M059J (cell line): Measurements from ENCODE around the gene PARVB. TPM values are rescaled to one million over a fixed set of nuclear protein-coding genes. Genes with fewer than 3 reads are reported as not detected.

ENCODE experiments used
- DNase-seq: peaks from one replicate; pipeline ENCODE4 v3.0.0-alpha.2; 2012; ENCODE audit warnings: low read depth
- total RNA-seq: library from RNA; depleted of rRNA; stranded (reverse); fragments of >200 nt; shearing (Covaris generic); gene quantifications from 2 replicates; pipeline ENCODE4 v1.2.3, GENCODE V29; 2014; rRNA removed

The PARVB gene
- total RNA-seq = 0.15 TPM in 1 of 2 replicates, not detected in the other

DNA sequence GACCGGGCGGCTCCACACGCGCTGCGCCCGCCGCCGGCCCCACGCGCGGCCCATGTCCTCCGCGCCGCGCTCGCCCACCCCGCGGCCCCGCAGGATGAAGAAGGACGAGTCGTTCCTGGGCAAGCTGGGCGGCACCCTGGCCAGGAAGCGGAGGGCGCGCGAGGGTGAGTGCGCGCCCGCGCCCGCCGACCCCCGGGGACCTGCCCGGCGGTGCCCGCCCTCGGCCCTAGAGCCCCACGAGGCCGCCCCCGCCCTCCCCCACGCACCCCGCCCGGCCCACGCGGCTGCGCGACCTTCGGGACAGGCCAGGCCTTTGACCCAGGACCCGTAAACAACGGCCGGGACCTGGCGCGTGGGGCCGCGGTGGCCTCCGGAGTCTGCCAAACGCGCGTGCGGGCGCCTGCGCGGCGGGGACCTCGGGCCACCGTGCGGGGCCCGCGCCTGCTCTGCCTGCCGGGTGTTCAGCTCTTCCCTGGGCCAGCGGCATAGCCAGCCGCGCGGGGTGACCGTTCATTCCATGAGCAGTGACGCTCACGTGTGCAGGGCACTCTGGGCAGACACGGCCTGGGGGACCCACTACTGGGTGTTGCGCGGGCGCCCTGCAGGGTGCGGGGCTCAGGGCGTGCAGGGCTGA lies at the start of gene PARVB:
PARVB (plus strand) TSS at position 15 of the 634 bp plus-strand sequence; CDS start at position 53, 38 bp downstream.
- no peak for DNase-seq

GRCh38 chr22:43975041-43975440 lies 49.1 kb upstream of the PARVB start:
- DNase-seq = no peak

DNA sequence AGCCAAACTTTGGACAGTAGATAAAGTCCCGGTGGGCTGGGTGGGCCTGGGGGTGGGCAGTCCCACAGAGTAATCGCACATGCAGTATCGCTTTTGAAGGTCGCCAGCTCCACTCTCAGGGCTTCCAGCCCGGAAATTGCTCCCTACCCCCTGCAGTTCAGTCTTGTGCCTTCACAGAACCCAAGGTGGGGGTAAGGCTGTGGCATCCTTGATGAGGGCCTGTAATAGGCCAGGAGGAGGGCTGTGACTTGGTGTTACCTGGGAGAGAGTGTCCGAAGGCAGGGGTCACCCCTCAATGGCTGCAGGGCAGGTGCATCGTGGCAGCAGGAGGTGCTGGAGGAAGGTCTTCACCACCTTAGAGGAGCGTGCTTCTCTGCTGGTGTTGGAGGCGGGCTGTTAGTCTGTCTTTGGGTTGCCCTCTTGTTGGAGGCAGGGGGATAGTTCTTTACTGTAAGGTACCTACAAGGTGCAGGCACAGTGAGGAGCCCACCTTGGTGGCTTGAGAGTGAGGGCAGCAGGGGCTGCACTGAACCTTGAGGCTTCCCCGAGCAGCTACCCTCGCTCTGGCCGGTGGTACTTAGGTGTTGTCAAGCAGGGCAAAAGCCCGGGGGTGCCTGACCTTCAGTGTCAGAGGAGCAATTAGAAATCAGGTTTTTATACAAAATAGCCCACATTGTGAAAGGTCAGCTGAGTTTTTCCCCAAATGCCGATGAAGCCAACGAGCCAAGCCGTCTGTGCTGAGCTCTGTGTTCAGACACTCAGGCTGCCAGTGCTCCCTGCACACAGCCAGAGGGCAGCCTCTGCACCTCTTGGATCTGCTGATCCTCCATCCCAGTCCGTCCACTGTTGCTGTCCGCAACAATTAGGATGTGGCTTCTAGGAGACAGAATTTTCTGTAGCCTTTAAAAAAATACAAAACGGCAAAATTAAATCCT lies 47.0 kb upstream of the PARVB start:
- no peak for DNase-seq

- DNase-seq = no peak
Measured at GRCh38 chr22:43978558-43978957, 45.5 kb upstream of the PARVB start.

GRCh38 chr22:43980579-43980978 lies 43.5 kb upstream of the PARVB start:
- no peak for DNase-seq

DNA sequence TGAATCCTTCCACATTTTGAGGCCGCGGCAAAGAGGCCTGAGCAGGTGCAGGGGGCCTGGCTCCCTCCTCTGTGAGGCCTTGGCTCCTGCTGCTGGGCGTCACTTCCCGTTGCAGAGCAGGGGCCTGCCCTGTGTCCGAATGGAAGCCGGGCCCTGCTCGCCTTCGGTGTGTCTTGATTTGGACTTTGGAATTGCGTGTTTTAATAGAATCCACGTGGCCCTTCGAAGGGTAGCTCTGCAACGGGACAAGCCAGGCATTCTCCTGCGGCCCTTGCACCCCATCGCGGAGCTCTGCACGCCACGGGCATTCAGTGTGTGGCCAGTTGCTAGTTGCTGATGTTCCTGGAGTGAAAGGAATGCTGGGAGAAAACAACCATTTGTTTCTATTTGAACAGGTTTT lies 43.1 kb upstream of the PARVB start:
- DNase-seq = no peak

- no peak for DNase-seq
Measured at GRCh38 chr22:43983808-43984207, 40.3 kb upstream of the PARVB start.

DNA sequence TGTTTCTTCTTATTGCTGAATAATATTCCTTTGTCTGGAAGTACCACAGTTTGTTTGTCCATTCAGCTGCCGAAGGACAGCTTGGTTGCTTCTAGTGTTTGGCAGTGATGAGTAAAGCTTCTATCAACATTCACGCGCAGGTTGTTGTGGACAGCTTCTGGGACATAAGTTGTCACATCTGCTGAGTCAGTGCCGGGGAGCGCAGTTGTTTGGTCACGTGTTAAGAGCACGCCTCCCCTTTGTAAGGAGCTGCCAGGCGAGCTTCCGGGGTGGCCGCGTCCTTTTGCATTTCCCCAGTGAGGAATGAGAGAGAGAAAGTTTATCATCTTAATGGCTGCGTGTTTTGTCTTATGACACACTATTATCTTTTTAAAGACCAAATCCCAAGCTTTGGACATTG lies 38.6 kb upstream of the PARVB start:
- no peak for DNase-seq

DNA sequence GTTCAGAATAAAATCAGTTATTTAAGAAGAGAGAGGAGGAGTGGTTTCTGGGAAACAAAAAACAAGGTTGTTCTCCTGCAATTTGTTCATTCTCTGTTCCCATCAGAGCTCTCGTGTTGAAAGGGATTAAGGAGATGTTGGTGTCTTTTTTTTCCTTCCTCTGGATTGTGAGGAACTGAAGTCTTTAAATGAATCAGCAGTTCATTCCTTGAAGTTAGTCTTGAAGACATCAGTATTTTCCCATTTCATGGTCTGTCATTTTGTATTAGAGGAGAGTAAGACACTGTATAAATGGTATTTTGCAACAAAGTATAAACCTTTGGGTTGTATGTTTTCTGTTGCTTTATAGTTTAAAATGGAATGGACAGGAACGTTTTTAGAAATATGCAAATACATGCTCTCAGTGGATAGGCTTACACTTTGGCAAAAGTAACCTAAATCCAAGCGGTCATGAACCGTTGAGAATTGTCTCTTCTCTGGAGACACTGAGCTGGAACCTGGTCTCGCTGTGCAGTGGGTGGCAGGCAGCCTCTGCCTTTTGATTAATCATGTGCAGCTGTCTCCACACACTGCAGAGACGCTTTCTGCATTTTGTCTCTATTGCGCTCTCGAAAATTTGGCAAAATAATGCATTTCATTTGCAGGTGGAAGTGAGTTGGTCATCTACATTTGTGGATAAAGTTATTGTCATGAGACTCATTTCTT lies 35.8 kb upstream of the PARVB start:
- no peak for DNase-seq

DNA sequence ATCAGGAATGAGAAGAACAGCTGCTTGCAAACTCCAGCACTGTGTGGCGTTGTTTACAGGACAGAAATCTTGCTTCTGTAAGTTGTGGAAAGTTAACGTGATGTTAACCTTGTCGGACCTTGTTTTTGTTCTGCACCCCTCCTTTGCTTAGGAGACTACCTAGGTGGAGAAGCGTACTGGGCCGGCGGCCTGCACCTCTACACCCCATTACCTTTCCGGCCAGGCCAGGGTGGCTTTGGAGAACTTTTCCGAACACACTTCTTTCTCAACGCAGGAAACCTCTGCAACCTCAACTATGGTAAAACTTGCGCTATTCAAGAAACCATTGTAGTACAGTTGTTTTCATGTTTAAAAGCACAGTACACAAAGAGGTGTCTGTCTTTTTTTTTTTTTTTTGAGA lies 35.1 kb upstream of the PARVB start:
- DNase-seq = no peak

DNA sequence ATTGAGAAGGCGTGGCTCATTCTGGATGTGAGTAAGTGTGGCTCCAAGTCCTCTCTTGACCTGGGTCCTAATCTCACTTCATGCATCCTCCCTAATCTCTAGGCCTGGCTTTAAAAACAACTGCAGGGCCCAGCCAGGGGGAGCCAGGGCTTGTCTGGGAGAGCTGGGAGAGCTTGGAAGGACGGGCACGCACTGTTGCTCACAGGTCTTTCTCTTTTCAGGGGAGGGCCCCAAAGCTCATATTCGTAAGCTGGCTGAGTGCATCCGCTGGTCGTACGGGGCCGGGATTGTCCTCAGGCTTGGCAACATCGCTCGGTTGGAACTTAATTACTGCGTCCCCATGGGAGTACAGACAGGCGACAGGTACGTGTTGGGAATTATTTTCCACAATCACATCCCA lies 34.1 kb upstream of the PARVB start:
- DNase-seq = no peak

DNA sequence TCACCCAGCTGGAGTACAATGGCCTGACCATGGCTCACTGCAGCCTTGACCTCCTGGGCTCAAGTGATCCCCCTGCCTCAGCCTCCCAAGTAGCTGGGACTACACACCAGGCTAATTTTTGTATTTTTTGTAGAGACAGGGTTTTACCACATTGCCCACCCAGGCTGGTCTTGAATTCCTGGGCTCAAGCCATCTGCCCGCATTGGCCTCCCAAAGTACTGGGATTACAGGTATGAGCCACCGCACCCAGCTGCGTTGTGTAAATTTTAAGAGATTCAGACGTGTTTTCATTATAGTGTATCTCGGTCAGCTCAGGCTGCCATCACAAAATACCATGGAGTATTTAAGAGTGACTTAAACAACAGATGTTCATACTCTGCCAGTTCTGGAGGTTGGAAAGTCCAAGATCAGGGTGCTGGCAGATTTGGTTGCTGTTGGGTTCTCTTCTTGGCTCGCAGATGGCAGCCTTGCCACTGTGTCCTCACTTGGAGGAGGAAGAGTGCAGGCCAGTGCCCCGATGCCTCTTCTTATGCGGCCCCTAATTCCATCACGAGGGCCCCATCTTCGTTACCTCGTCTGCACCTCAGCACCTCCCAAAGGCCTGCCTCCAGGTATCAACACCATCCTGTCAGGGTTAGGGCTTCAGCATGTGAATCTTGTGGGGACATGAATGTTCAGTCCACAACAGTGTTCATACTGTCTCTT lies 32.6 kb upstream of the PARVB start:
- no peak for DNase-seq

- peak; percentile 62 for DNase-seq
Measured at GRCh38 chr22:43992331-43992821, 31.7 kb upstream of the PARVB start.

DNA sequence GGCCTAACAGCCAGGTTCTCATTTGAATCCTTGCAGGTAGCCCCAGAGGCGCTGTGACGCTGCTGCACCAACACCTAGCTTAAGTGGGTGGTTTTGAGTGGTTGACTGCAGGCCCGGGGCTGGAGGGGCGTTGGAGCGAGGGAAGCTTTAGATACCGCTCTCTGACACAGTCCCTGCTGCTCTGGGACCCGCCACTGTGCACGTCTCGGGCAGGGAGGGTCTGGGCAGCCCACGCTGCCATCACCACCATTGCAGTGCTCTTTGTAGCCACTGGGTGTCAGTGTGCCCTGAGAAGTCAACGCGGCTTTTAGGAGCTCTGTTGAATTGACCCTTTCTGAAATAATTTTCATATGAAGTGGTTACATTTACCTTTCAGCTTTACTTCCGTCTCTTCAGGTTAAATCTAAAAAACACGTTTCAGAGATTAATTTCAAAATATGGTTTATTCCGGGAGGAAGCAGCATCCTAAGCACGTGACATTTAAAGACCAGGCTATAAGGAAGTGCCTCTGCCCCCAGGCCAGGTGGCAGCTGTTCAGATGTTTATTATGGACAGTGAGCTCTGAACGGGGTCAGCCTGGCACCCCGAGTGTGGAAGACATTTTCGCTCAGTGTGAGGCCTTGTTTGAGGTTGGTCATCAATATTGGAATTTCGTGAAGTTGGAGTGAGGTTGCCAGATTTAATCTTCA lies 30.9 kb upstream of the PARVB start:
- peak; percentile 15 for DNase-seq

- no peak for DNase-seq
Measured at GRCh38 chr22:43994006-43994405, 30.1 kb upstream of the PARVB start.

DNA sequence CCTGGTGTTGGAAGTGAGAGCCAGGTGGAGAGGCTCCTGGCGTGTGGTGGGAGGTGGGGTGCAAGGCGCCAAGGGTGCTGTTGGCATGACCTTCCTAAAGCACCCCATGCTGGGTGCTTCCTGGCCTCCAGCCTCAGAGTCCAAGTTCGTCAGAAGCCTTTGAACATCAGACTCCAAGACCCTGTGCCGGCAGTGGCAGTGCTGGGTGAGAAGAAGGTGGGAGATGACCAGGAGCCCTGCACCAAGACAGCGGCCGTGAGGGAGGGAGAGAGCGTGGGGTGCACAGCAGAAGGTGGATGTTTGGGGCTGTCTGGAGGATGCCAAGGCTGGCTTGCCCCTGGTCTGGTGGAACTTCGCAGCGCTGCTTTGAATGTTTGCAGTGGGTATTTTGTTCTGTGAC lies 29.7 kb upstream of the PARVB start:
- no peak for DNase-seq

DNA sequence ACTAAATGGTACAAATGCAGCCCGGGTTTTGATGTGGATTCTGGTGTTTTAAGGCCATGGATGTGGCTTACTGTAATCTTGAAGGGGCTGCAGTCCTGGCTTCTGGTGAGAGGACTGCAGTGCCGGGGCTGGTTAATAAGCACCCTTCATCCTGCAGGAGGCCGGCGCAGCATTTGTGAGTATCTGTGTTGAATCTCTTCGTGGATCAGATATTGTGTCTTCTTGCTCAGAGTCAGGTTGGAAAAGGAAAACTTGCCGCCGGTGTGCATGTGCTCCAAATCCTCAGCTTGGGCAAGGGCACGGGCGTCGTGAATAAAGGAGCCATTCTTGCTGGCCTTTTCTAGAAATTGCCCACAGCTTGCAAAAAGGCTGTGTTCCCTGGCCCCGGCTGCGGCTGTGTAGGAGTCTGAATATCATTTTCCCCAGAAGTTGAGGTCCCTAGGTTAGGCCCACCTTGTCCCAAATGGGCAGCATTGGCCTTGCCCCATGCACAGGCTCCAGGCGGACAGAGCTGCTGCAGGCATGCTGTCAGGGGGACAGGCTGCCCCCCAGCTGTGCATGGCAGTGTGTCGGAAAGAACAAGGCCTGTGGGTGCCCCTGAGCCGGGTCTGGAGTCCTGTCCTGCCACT lies 28.9 kb upstream of the PARVB start:
- DNase-seq = no peak

DNA sequence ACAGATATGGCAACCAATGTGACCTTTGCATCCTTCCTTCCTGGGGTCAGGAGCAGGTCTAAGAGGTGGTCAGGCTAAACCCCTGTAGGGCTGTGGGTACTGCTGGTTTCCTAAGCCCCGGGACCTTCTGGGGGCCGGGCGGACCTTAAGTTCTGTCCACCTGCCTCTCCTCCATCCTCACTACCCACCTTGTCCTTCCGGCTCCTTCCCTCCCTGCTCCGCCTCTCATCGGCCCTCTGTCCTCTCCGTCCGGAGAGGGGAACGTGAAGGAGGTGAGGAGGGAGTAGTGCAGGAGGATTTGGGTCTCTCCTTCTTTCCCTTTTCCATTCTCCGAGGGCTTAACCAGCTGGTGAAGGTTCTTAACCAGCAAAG lies 28.3 kb upstream of the PARVB start:
- DNase-seq = no peak

DNA sequence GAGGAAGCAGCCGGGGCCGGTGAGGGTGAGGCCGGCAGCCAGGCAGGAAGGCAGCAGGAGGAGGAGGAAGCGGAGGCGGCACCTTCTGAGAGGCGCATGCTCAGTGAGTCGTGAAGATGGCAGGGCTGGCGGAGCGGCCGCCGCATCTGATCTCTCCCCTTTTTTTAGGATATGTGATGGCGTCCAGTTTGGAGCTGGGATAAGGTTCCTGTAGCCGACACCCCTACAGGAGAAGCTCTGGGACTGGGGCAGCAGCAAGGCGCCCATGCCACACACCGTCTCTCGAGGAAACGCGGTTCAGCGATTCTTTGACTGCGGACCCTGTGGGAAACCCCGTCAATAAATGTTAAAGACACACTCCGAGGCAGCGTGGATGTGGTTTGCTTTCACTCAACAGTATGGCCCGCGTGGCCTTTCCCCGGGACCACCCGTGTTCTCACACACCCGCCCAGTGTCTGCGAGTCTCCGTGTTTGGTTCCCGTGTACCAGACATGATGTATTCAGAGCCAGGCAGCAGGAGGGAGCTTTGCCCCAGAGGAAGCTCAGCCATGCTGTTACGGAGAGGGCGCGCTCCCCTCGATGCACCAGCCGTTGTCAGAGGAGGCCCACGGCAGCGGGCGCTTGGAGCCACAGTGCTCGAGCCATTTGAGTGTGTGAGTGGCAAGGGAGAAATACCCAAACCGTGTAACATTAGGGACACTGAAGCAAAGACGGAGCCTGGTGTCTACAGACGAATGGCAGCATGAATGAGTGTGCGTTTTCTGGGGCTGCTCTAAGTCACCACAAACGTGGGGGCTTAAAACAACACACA lies 27.7 kb upstream of the PARVB start:
- no peak for DNase-seq

DNA sequence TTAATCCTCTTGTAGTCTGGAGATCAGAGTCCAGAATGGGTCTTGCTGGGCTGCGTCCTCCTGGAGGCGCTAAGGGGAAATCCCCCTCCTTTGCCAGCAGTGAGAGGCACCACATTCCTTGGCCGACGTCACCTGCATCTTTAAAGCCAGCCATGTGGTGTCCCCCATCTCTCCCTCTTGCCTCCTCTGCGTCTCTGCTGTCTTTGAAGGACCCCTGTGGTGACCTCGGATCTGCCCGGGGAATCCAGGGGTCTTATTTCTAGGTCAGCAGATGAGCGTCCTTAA lies 27.2 kb upstream of the PARVB start:
- DNase-seq = no peak
